Measurements from ENCODE around the gene PGRMC1.

- no peak for TF ChIP-seq EP300 (IDR thresholded peaks at IDR 0.05)
- TF ChIP-seq, protein P1, sequence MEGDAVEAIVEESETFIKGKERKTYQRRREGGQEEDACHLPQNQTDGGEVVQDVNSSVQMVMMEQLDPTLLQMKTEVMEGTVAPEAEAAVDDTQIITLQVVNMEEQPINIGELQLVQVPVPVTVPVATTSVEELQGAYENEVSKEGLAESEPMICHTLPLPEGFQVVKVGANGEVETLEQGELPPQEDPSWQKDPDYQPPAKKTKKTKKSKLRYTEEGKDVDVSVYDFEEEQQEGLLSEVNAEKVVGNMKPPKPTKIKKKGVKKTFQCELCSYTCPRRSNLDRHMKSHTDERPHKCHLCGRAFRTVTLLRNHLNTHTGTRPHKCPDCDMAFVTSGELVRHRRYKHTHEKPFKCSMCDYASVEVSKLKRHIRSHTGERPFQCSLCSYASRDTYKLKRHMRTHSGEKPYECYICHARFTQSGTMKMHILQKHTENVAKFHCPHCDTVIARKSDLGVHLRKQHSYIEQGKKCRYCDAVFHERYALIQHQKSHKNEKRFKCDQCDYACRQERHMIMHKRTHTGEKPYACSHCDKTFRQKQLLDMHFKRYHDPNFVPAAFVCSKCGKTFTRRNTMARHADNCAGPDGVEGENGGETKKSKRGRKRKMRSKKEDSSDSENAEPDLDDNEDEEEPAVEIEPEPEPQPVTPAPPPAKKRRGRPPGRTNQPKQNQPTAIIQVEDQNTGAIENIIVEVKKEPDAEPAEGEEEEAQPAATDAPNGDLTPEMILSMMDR (IDR thresholded peaks at IDR 0.05), result no peak
Observed at GRCh38 chrX:119201570-119201969, 34.5 kb upstream of the PGRMC1 start.
